B cell (primary cell): ENCODE measurements around the gene A1CF. TPM values are rescaled to one million over a fixed set of nuclear protein-coding genes. Genes with fewer than 3 reads are reported as not detected.
"Not testable (repeated sequence)": the region's sequence is repeated elsewhere in the genome, so short reads cannot be mapped to it uniquely, and the experiment has no call there.

ENCODE experiments used
- ATAC-seq: fragments of 200-7000 bp; cut with Tn5 transposase; one replicate; pipeline ENCODE4 v1.10.0; 2021; ENCODE audit warnings: low read depth, mild to moderate bottlenecking, moderate number of reproducible peaks, moderate library complexity
- CTCF ChIA-PET: fragments of 350-600 bp; sonication (Branson Sonifier 250); formaldehyde crosslinking; loops from one replicate; lab custom pipeline; 2021; ENCODE audit warnings: antibody characterized with exemption, inconsistent platforms; lab: Charles Lee
- POLR2A ChIA-PET: fragments of 350-600 bp; sonication (Branson Sonifier 250); formaldehyde crosslinking; loops from one replicate; lab custom pipeline; 2021; ENCODE audit warnings: antibody characterized with exemption; lab: Charles Lee
- DNase-seq: peaks from one replicate; pipeline ENCODE4 v3.0.0; 2013
- H2AFZ ChIP-seq: 2 replicates; pipeline ENCODE4 v1.6.1; 2012; ENCODE audit warnings: mild to moderate bottlenecking, low read depth, low read length; ENCODE audit not compliant: insufficient read depth, poor library complexity, severe bottlenecking
- H3K27ac ChIP-seq, 2 donors: 1 replicate in 1 of 2; 2 replicates in 1 of 2; pipeline ENCODE4 v1.5.1; 2012 to 2013; ENCODE audit warnings: low read length in 2 of 2, mild to moderate bottlenecking in 2 of 2, moderate library complexity in 1 of 2
- H3K27me3 ChIP-seq, 4 experiments: fragments of 200-600 bp in 1 of 4; sonication (generic) in 1 of 4; replicated peaks in 1 of 4; 1 replicate in 2 of 4; 2 replicates in 2 of 4; pipeline versions ENCODE4 v1.6.1 to v1.7.0; 2013 to 2016; ENCODE audit warnings: low read length in 3 of 4, mild to moderate bottlenecking in 2 of 4, mixed read lengths in 1 of 4, moderate library complexity in 1 of 4; ENCODE audit not compliant: insufficient read depth in 4 of 4, control insufficient read depth in 3 of 4; ENCODE audit errors: control extremely low read depth in 1 of 4
- H3K36me3 ChIP-seq, 2 experiments: replicated peaks in 1 of 2; 1 replicate in 1 of 2; 2 replicates in 1 of 2; pipeline versions ENCODE4 v1.6.1 to v1.7.1; 2013; ENCODE audit warnings: low read length in 1 of 2; ENCODE audit not compliant: insufficient read depth in 2 of 2, control insufficient read depth in 1 of 2; ENCODE audit errors: control extremely low read depth in 1 of 2, extremely low read depth in 1 of 2
- H3K4me1 ChIP-seq, 2 donors: fragments of 200-600 bp in 1 of 2; sonication (generic) in 1 of 2; 1 replicate in 1 of 2; 2 replicates in 1 of 2; pipeline versions ENCODE4 v1.5.1 to v1.6.1; 2013 to 2017; ENCODE audit warnings: low read length in 2 of 2; ENCODE audit not compliant: control insufficient read depth in 2 of 2, insufficient read depth in 2 of 2
- H3K4me2 ChIP-seq: replicated peaks from 2 replicates; pipeline ENCODE3; 2012; ENCODE audit warnings: mild to moderate bottlenecking, low read depth, low read length; ENCODE audit not compliant: poor library complexity, severe bottlenecking
- H3K4me3 ChIP-seq, 5 experiments: fragments of 200-600 bp in 1 of 5; sonication (generic) in 1 of 5; 1 replicate in 3 of 5; 2 replicates in 2 of 5; pipeline versions ENCODE4 v1.5.1 to v1.7.0; 2011 to 2016; ENCODE audit warnings: low read length in 4 of 5, mild to moderate bottlenecking in 4 of 5, low read depth in 2 of 5, control low read depth in 1 of 5, moderate library complexity in 1 of 5; ENCODE audit not compliant: insufficient read depth in 1 of 5; ENCODE audit errors: control extremely low read depth in 1 of 5, extremely low read depth in 1 of 5
- H3K79me2 ChIP-seq: fragments of 200-600 bp; sonication (generic); one replicate; pipeline ENCODE4 v1.6.0; 2016; ENCODE audit warnings: low read length; ENCODE audit not compliant: control insufficient read depth, insufficient read depth
- H3K9ac ChIP-seq: fragments of 200-600 bp; sonication (generic); 2 replicates; pipeline ENCODE4 v1.6.1; 2017; ENCODE audit warnings: mild to moderate bottlenecking, low read length, moderate library complexity
- H3K9me3 ChIP-seq, 3 donors: one replicate each; pipeline versions ENCODE4 v1.6.1 to v1.7.1; 2013; ENCODE audit warnings: low read length in 2 of 3; ENCODE audit not compliant: control insufficient read depth in 2 of 3, insufficient read depth in 1 of 3; ENCODE audit errors: control extremely low read depth in 1 of 3
- H4K20me1 ChIP-seq: 2 replicates; pipeline ENCODE4 v1.6.0; 2012; ENCODE audit warnings: mild to moderate bottlenecking, low read length; ENCODE audit not compliant: insufficient read depth, control insufficient read depth, poor library complexity, severe bottlenecking
- H3K27ac Mint-ChIP-seq: one replicate; pipeline ENCODE4 v1.8.0; 2021; ENCODE audit warnings: mixed read lengths
- H3K27me3 Mint-ChIP-seq: one replicate; pipeline ENCODE4 v1.8.0; 2021; ENCODE audit warnings: mixed read lengths
- H3K4me1 Mint-ChIP-seq: one replicate; pipeline ENCODE4 v1.8.0; 2021; ENCODE audit warnings: mixed read lengths
- H3K4me3 Mint-ChIP-seq: one replicate; pipeline ENCODE4 v1.8.0; 2021; ENCODE audit warnings: mixed read lengths
- H3K9me3 Mint-ChIP-seq: one replicate; pipeline ENCODE4 v1.8.0; 2022; ENCODE audit warnings: mixed read lengths; ENCODE audit not compliant: insufficient read depth
- EZH2 ChIP-seq: IDR thresholded peaks from 2 replicates; pipeline ENCODE4 v1.6.1; 2012; ENCODE audit warnings: borderline replicate concordance, low read depth, mild to moderate bottlenecking, moderate library complexity, low read length; ENCODE audit not compliant: insufficient read depth, poor library complexity, severe bottlenecking
- WGBS: methylation state at CpG from one replicate; pipeline ENCODE4 v1.1.5; 2013; ENCODE audit warnings: missing lambda C conversion rate; ENCODE audit not compliant: insufficient coverage; 5-methylcytosine and 5-hydroxymethylcytosine counted together
- intact Hi-C: fragments of 100-400 bp; cut with micrococcal nuclease; formaldehyde crosslinking; loops from one replicate; pipeline ENCODE4 v1.10.0; 2022
- polyA plus RNA-seq: library from polyadenylated mRNA; depleted of rRNA; stranded (reverse); fragments of >200 nt; gene quantifications from 2 replicates; pipeline ENCODE4 v1.2.3, GENCODE V29; 2012
- total RNA-seq, 2 donors: library from RNA; stranded (reverse); fragments of 120-200 nt in 1 of 2; gene quantifications; 1 replicate in 1 of 2; 2 replicates in 1 of 2; pipeline versions ENCODE4 v1.2.3 to v1.2.4, GENCODE V29; 2013 to 2022
- TF ChIP-seq, protein P1 (sequence below): fragments of 200-600 bp; IDR thresholded peaks from one replicate; pipeline ENCODE4 v1.8.0; 2022; ENCODE audit warnings: antibody characterized with exemption, mild to moderate bottlenecking

Gene A1CF
- total and polyA plus RNA-seq, 2 donors (not counting 1 experiment from before 2014, with no cell fraction given) = not detected

DNA sequence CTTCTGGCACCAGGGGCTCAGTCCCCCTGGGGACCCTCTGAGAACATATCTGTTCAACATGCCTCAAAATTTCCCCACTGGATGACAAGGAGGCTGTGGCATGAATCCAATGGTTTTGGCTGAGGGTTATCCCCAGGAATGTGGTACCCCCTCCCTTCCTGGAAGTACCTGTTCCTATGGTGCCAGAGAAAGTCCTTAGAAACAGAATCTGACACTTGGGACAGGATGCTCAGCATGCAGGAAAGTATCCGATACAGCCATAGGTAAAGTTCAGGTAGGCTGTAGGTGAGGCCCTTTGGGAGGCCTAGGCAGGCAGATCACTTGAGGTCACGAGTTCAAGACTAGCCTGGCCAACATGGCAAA, 42.7 kb upstream of the A1CF start:
- ChIA-PET POLR2A (no interaction called here), CTCF (no interaction called here)
- no peak for ATAC-seq
- no peak overlapping the region for H3K4me3 Mint-ChIP-seq
- no peaks in the 10 kb centered on the region for H3K4me1 ChIP-seq
- 100% methylated on average over 1 of the region's 2 CpGs for WGBS
- no peak overlapping the region for H3K27ac Mint-ChIP-seq
- H4K20me1 ChIP-seq = no peaks in the 10 kb centered on the region
- no peak overlapping the region for H3K4me3 ChIP-seq
- H3K36me3 ChIP-seq = no peaks in the 10 kb centered on the region
- no peaks in the 10 kb centered on the region for H3K27me3 ChIP-seq
- intact Hi-C loops = no loop called here
- H3K27me3 Mint-ChIP-seq = peaks cover 11% of the 10 kb centered on the region
- no peak overlapping the region for H3K4me2 ChIP-seq
- H3K9me3 Mint-ChIP-seq = peaks cover 3% of the 10 kb centered on the region
- H3K9ac ChIP-seq = no peak overlapping the region
- H3K9me3 ChIP-seq = peaks cover 0 to 8% (median 5%) of the 10 kb centered on the region in 3 donors
- H3K27ac ChIP-seq = no peak overlapping the region
- H2AFZ ChIP-seq = no peak overlapping the region
- H3K79me2 ChIP-seq = no peaks in the 10 kb centered on the region
- no peaks in the 10 kb centered on the region for H3K4me1 Mint-ChIP-seq
- TF ChIP-seq, protein P1, sequence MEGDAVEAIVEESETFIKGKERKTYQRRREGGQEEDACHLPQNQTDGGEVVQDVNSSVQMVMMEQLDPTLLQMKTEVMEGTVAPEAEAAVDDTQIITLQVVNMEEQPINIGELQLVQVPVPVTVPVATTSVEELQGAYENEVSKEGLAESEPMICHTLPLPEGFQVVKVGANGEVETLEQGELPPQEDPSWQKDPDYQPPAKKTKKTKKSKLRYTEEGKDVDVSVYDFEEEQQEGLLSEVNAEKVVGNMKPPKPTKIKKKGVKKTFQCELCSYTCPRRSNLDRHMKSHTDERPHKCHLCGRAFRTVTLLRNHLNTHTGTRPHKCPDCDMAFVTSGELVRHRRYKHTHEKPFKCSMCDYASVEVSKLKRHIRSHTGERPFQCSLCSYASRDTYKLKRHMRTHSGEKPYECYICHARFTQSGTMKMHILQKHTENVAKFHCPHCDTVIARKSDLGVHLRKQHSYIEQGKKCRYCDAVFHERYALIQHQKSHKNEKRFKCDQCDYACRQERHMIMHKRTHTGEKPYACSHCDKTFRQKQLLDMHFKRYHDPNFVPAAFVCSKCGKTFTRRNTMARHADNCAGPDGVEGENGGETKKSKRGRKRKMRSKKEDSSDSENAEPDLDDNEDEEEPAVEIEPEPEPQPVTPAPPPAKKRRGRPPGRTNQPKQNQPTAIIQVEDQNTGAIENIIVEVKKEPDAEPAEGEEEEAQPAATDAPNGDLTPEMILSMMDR = no peak
- no peak for TF ChIP-seq EZH2
- no peak for DNase-seq

DNA sequence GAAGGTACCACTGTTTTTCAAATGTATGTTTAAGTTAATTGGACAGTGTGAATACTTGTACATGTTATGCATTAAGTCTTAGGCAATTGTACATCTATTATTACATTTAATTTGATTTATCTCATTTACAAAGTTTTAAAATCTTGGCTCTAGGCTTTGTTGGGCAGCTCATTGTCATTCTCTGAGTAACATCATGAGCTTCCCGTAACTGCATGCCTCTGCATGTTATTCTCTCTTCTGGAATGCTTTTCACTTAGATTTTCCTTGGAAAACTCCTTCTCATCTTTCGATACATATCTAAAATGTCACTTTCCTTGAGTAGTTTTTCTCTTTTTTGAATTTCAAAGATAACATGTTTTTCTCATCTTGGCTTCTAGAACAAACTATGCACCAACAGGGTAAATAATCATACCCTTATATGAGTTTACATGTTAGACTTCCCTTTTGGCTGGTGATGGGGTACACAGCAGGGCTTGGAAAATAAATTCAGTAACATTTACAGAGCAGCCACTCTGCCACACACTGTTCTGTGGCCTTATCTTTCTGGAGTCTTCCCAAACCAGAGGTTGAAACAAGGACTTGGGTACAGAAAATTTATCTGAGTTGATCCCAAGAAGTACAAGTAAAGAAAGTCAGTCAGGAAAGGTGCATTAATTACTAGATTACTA, 42.2 kb upstream of the A1CF start:
- H3K9me3 Mint-ChIP-seq = peaks cover 3% of the 10 kb centered on the region
- Histone ChIP-seq H3K4me1 (no peaks in the 10 kb centered on the region), H3K4me2 (no peak overlapping the region), H3K9ac (no peak overlapping the region), H4K20me1 (no peaks in the 10 kb centered on the region), H3K27me3 (no peaks in the 10 kb centered on the region), H3K4me3 (no peak overlapping the region), H2AFZ (no peak overlapping the region), H3K79me2 (no peaks in the 10 kb centered on the region), H3K9me3 (peaks cover 0 to 13% (median 8%) of the 10 kb centered on the region in 3 donors), H3K36me3 (no peaks in the 10 kb centered on the region), H3K27ac (no peak overlapping the region)
- WGBS = no CpG with 5 or more reads among the region's 2 CpGs
- H3K27me3 Mint-ChIP-seq = peaks cover 6% of the 10 kb centered on the region
- intact Hi-C loops = no loop called here
- no peak overlapping the region for H3K4me3 Mint-ChIP-seq
- ChIA-PET CTCF (no interaction called here), POLR2A (no interaction called here)
- TF ChIP-seq, protein P1 = no peak
- no peaks in the 10 kb centered on the region for H3K4me1 Mint-ChIP-seq
- DNase-seq (no peak), ATAC-seq (no peak)
- H3K27ac Mint-ChIP-seq = no peak overlapping the region

DNA sequence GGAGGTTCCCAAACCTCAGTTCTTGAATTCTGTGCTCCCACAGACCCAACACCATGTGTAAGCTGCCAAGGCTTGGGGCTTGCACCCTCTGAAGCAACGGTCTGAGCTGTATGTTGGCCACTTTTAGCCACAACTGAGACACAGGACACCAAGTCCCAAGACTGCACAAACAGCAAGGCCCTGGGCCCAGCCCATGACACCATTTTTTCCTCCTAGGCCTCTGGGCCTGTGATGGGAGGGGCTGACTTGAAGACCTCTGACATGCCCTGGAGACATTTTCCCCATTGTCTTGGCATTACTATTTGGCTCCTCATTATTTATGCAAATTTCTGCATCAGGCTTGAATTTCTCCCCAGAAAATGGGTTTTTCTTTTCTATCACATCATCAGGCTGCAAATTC, 38.0 kb upstream of the A1CF start:
- H3K4me3 Mint-ChIP-seq, H3K27ac ChIP-seq, H3K4me1 ChIP-seq, H3K27me3 ChIP-seq, H3K9me3 Mint-ChIP-seq, intact Hi-C loops, ATAC-seq, H3K9ac ChIP-seq, POLR2A ChIA-PET, H3K4me3 ChIP-seq, H3K4me1 Mint-ChIP-seq, H3K36me3 ChIP-seq, H3K79me2 ChIP-seq, H2AFZ ChIP-seq, H3K27me3 Mint-ChIP-seq, H3K27ac Mint-ChIP-seq, CTCF ChIA-PET, DNase-seq, H3K4me2 ChIP-seq, H4K20me1 ChIP-seq: not testable (repeated sequence)
- peaks cover 0 to 13% (median 8%) of the 10 kb centered on the region in 3 donors for H3K9me3 ChIP-seq
- 60% methylated on average over 1 of the region's 1 CpG for WGBS
